Smooth muscle cell (in vitro differentiated cells): ENCODE measurements around the gene PRKRIP1. TPM values are rescaled to one million over a fixed set of nuclear protein-coding genes. Genes with fewer than 3 reads are reported as not detected.
A peak's percentile ranks its signal among the peaks of the same experiment; 100 is the strongest.

Experiments
- DNase-seq: peaks from one replicate; lab custom pipeline; 2025; ENCODE audit not compliant: unreplicated experiment; lab: John Stamatoyannopoulos, UW
- H2AFZ ChIP-seq: fragments of 200-600 bp; sonication (generic); 2 replicates; pipeline ENCODE4 v1.6.0; 2016; ENCODE audit warnings: antibody characterized with exemption, low read depth, mild to moderate bottlenecking
- H3F3A ChIP-seq: fragments of 200-600 bp; sonication (generic); 2 replicates; pipeline ENCODE4 v1.6.0; 2017; ENCODE audit warnings: antibody characterized with exemption, low read depth
- H3K27ac ChIP-seq: fragments of 200-600 bp; sonication (generic); 2 replicates; pipeline ENCODE4 v1.5.1; 2016; ENCODE audit warnings: low read depth, mild to moderate bottlenecking
- H3K27me3 ChIP-seq: fragments of 200-600 bp; sonication (generic); 2 replicates; pipeline ENCODE4 v1.6.1; 2016; ENCODE audit warnings: low read depth, mild to moderate bottlenecking
- H3K36me3 ChIP-seq: fragments of 200-600 bp; sonication (generic); 2 replicates; pipeline ENCODE4 v1.5.1; 2016; ENCODE audit warnings: low read depth
- H3K4me1 ChIP-seq: fragments of 200-600 bp; sonication (generic); 2 replicates; pipeline ENCODE4 v1.5.1; 2016; ENCODE audit warnings: low read depth
- H3K4me2 ChIP-seq: fragments of 200-600 bp; sonication (generic); 2 replicates; pipeline ENCODE4 v1.6.0; 2016; ENCODE audit warnings: mild to moderate bottlenecking
- H3K4me3 ChIP-seq: fragments of 200-600 bp; sonication (generic); 2 replicates; pipeline ENCODE4 v1.5.1; 2016; ENCODE audit warnings: mild to moderate bottlenecking
- H3K79me2 ChIP-seq: fragments of 200-600 bp; sonication (generic); 2 replicates; pipeline ENCODE4 v1.6.0; 2016; ENCODE audit warnings: low read depth, mild to moderate bottlenecking
- H3K9ac ChIP-seq: fragments of 200-600 bp; sonication (generic); 2 replicates; pipeline ENCODE4 v1.6.0; 2016; ENCODE audit warnings: low read depth
- H3K9me3 ChIP-seq: fragments of 200-600 bp; sonication (generic); replicated peaks from 2 replicates; pipeline ENCODE4 v1.5.1; 2016; ENCODE audit warnings: low read depth
- H4K20me1 ChIP-seq: fragments of 200-600 bp; sonication (generic); 2 replicates; pipeline ENCODE4 v1.6.0; 2016; ENCODE audit warnings: low read depth
- CTCF ChIP-seq: fragments of 200-600 bp; sonication (generic); IDR thresholded peaks from 2 replicates; pipeline ENCODE4 v1.5.1; 2017; ENCODE audit warnings: borderline replicate concordance, mild to moderate bottlenecking, antibody characterized with exemption; ENCODE audit not compliant: insufficient read depth, poor library complexity, severe bottlenecking
- WGBS: methylation state at CpG from one replicate; pipeline ENCODE4 v1.1.7; 2016; ENCODE audit warnings: low lambda C conversion rate; 5-methylcytosine and 5-hydroxymethylcytosine counted together
- polyA plus RNA-seq: library from polyadenylated mRNA; unstranded; fragments of >200 nt; fragmentation: Nextera tagmentation; extraction: Ambion mirVana; gene quantifications from 2 replicates; pipeline ENCODE4 v1.2.1, GENCODE V29; 2016
- total RNA-seq: library from RNA; depleted of rRNA; stranded (reverse); fragments of >200 nt; gene quantifications from 2 replicates; pipeline ENCODE4 v1.2.3, GENCODE V29; 2014

The PRKRIP1 gene
- total and polyA plus RNA-seq, 2 experiments from 2014 or later = 14.3 to 34.5 TPM

GRCh38 chr7:102395592-102395872 lies 631 bp upstream of the PRKRIP1 start:
- peak overlapping the region; percentile 96 for H3K27ac ChIP-seq
- peak overlapping the region; percentile 95 for H3K4me2 ChIP-seq
- H3K4me1 ChIP-seq = no peaks in the 10 kb centered on the region
- DNase-seq = no peak
- H2AFZ ChIP-seq = peak overlapping the region; percentile 75
- H3K36me3 ChIP-seq = peaks cover 3% of the 10 kb centered on the region
- H3K9ac ChIP-seq = peak overlapping the region; percentile 92
- 9% methylated on average over 9 of the region's 9 CpGs for WGBS
- no peak for TF ChIP-seq CTCF
- H3F3A ChIP-seq = peaks cover 17% of the 10 kb centered on the region
- peak overlapping the region; percentile 96 for H3K4me3 ChIP-seq
- H3K9me3 ChIP-seq = no peaks in the 10 kb centered on the region
- H3K79me2 ChIP-seq = peaks cover 8% of the 10 kb centered on the region
- H4K20me1 ChIP-seq = peaks cover 5% of the 10 kb centered on the region
- no peaks in the 10 kb centered on the region for H3K27me3 ChIP-seq

DNA sequence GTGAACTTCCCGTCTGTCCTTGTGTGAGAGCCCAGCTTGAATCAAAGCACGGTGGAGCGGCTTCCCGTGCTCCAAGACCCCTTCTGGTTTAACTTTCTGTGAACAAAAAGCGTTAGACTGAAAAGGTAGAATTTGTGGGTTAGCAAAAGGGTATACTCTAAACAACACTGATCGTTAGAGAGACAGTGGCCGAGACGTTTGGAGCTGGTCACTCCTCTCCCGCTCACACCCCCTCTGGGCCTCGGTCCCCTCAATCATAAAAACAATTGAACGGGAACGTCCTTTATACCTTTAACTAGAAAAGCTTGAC lies 502 bp downstream of the PRKRIP1 start:
- TF ChIP-seq CTCF = no peak
- Histone ChIP-seq H3K4me2 (peak overlapping the region; percentile 95), H3K27me3 (no peaks in the 10 kb centered on the region), H3K4me1 (no peaks in the 10 kb centered on the region), H3F3A (peaks cover 17% of the 10 kb centered on the region), H3K4me3 (peak overlapping the region; percentile 96), H2AFZ (peak overlapping the region; percentile 62), H3K27ac (peak overlapping the region; percentile 96), H3K9me3 (no peaks in the 10 kb centered on the region), H3K36me3 (peaks cover 4% of the 10 kb centered on the region), H4K20me1 (no peaks in the 10 kb centered on the region), H3K9ac (peak overlapping the region; percentile 97), H3K79me2 (peaks cover 8% of the 10 kb centered on the region)
- DNase-seq = no peak
- WGBS = 2% methylated on average over 12 of the region's 12 CpGs

GRCh38 chr7:102398543-102398942 lies 2.4 kb downstream of the PRKRIP1 start:
- no peak for TF ChIP-seq CTCF
- Histone ChIP-seq H2AFZ (no peak overlapping the region), H3F3A (peaks cover 17% of the 10 kb centered on the region), H3K4me2 (no peak overlapping the region), H3K4me1 (no peaks in the 10 kb centered on the region), H3K9me3 (no peaks in the 10 kb centered on the region), H3K9ac (no peak overlapping the region), H3K27me3 (no peaks in the 10 kb centered on the region), H3K27ac (no peak overlapping the region), H3K79me2 (peaks cover 8% of the 10 kb centered on the region), H3K4me3 (no peak overlapping the region), H4K20me1 (peaks cover 11% of the 10 kb centered on the region), H3K36me3 (peaks cover 8% of the 10 kb centered on the region)
- no peak for DNase-seq
- WGBS = 97% methylated on average over 8 of the region's 8 CpGs

GRCh38 chr7:102400360-102400759 lies 4.2 kb downstream of the PRKRIP1 start:
- WGBS = 96% methylated on average over 5 of the region's 5 CpGs
- Histone ChIP-seq H4K20me1 (peaks cover 28% of the 10 kb centered on the region), H3K9me3 (no peaks in the 10 kb centered on the region), H3K27ac (no peak overlapping the region), H3K4me3 (no peak overlapping the region), H3K4me1 (no peaks in the 10 kb centered on the region), H3K36me3 (peaks cover 11% of the 10 kb centered on the region), H3F3A (peaks cover 5% of the 10 kb centered on the region), H3K4me2 (no peak overlapping the region), H2AFZ (no peak overlapping the region), H3K27me3 (no peaks in the 10 kb centered on the region), H3K79me2 (peaks cover 8% of the 10 kb centered on the region), H3K9ac (no peak overlapping the region)
- no peak for TF ChIP-seq CTCF
- no peak for DNase-seq
